ENCODE results near the gene DLG1. TPM values are rescaled to one million over a fixed set of nuclear protein-coding genes. Genes with fewer than 3 reads are reported as not detected.

DLG1 gene
- total and polyA plus RNA-seq, 9 of the 15 experiments (the other 6 are each of a cell fraction or from before 2014, with no cell fraction given), result 9.4 to 63.5 (median 43.6) TPM

GRCh38 chr3:197297476-197298340 is 704 bp downstream of the DLG1 start (continued):
- TF ChIP-seq KLF13 (tag; IDR thresholded peaks at IDR 0.05; ENCODE audit: borderline replicate concordance, low read depth), result no peak
- TF ChIP-seq NR3C1 (CRISPR knock-in tag; IDR thresholded peaks at IDR 0.05), result no peak
- TF ChIP-seq, protein P1, sequence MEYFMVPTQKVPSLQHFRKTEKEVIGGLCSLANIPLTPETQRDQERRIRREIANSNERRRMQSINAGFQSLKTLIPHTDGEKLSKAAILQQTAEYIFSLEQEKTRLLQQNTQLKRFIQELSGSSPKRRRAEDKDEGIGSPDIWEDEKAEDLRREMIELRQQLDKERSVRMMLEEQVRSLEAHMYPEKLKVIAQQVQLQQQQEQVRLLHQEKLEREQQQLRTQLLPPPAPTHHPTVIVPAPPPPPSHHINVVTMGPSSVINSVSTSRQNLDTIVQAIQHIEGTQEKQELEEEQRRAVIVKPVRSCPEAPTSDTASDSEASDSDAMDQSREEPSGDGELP (CRISPR knock-in tag; IDR thresholded peaks at IDR 0.05; ENCODE audit: borderline replicate concordance), result no peak
- no peak for TF ChIP-seq CREB3 (tag; conservative IDR thresholded peaks at IDR 0.05; ENCODE audit: low read depth)
- TF ChIP-seq BCOR (IDR thresholded peaks at IDR 0.05), result peak; percentile 39; the same call in 1 of the 2 replicates
- no peak for TF ChIP-seq COPS2 (conservative IDR thresholded peaks at IDR 0.05)
- no peak for TF ChIP-seq ZBED1 (IDR thresholded peaks at IDR 0.05)
- no peak for TF ChIP-seq ZBTB1 (CRISPR knock-in tag; IDR thresholded peaks at IDR 0.05; ENCODE audit: borderline replicate concordance, low read depth)
- no peak for TF ChIP-seq ARID1B (IDR thresholded peaks at IDR 0.05)
- no peak for TF ChIP-seq ETV5 (CRISPR knock-in tag; IDR thresholded peaks at IDR 0.05; ENCODE audit: low read depth)
- TF ChIP-seq PATZ1 (CRISPR knock-in tag; IDR thresholded peaks at IDR 0.05; ENCODE audit: borderline replicate concordance), result no peak
